NCI-H187 (cell line): ENCODE results near the gene EIF4E2.
"Not testable (repeated sequence)": the region's sequence is repeated elsewhere in the genome, so short reads cannot be mapped to it uniquely, and the experiment has no call there.

ENCODE experiments used
- DNase-seq, 2 experiments: peaks; one replicate each; lab custom pipeline; 2025; lab: John Stamatoyannopoulos, UW

Gene EIF4E2

GRCh38 chr2:232568161-232568560, 17.7 kb downstream of the EIF4E2 start:
- no peak for DNase-seq

- no peak for DNase-seq
These were observed 19.1 kb downstream of the EIF4E2 start for GRCh38 chr2:232569541-232569940.

DNA sequence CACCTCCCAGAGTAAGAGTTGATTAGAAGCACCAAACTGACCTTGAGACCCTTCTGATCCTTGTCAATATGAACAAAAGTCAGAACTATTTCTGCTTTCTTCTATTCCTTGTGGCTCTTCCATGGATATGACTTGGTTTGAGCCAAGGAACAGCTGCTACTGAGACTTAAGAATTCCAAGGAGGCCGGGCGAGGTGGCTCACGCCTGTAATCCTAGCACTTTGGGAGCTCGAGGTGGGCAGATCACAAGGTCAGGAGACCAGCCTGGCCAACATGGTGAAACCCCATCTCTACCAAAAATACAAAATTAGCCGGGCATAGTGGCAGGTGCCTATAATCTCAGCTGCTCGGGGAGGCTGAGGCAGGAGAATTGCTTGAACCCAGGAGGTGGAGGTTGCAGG, 20.0 kb downstream of the EIF4E2 start:
- not testable (repeated sequence) for DNase-seq

DNA sequence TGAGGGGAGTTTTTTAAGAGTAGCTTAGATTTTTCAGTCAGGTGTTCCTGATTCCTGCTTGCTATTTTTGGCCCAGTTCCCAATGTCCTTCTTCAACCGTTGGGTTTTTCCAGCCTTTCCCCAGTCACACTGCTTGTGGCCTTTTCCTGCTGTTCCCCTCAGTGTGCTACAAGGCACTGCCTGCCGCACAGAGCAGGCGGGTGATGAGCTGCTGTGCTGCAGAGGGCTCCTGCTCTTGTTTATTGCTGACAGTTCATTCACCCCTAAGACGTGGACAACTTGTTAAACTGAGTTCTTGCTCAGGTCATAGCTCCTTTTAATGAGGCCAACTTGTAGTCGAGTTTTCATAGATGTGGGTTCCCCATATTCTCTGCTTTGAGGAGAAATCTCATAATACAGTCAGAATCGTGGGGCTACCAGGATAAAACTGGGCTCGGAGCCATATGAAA, 20.6 kb downstream of the EIF4E2 start:
- DNase-seq = no peak

GRCh38 chr2:232573042-232573441, 22.6 kb downstream of the EIF4E2 start:
- no peak for DNase-seq

DNA sequence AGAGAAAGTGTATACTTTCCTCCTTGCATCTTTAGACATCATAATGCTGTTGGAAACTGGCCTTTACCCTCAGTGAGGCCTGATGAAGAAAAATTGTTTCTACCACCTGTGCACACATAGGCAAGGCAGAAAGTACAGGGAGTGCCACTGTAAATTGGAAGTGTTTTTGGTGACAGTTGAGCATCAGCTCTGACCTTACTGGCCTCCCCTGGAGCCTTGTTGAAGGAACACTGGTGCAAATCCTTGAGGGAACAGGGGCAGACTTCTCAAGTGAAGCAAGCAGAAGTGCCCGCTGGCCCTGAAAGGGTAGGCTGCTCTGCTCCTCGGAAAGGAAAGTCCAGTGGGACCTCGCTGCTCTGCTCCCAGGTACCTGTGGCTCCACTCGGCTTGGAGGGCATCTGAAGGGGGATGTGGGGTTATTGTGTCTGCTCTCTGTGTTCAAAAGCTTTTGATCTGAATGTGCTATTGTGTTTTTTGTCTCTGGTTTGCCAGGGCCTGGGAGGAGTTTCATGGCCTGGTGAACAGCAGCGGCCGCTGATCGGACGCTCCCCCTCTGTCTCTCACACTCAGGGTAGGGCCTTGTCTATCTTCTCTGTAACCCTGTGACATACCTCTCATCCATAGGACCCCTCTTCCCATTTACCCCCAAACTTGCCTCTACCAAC, 23.4 kb downstream of the EIF4E2 start:
- no peak for DNase-seq

DNA sequence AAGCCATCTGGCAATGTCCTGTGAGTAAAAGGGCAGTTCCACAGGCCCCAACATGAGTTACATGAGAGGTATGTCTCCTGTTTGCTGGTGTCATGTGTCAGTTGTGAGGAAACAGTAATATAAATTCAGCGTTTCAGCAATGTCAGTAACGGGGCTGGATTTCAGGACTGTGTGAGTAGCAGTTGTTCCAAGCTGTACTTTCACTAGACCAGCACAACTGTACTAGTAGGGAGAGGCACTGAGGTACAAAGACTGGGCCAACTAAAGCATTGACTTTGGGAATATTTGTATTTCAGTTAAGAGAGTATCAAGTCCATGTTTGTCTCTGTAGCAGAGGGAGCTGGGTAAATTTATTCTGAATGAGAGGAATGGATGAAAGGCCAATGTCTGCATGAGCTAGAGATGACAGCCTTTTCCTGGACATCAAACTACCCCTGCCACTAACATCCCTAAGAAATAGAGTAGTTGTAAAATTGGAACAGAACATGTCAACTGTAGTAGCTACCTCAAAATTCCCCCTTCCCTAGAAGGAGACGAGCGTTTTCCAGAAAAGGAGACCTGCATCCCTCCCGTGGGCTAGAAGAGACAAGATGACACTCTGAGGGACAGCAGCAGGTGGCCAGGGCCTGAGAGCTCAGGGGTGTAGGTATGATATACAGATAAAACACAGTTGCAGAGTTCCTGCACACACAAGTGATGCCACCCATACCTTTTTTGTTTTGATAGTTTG, 24.4 kb downstream of the EIF4E2 start:
- DNase-seq = no peak

DNA sequence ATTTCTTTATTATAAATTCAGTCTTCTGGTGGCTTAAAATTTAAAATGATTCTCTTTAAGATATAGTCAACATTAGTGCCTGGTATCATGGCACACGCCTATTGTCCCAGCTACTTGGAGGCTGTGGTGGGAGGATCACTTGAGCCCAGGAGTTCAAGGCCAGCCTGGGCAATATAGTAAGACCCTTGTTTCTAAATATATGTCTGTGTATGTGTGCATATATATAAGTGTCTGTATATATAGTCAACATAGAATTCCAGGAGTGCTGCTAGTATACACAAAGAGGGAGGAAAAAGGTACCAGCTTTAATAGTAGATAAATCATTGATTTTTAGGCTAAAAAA, 24.9 kb downstream of the EIF4E2 start:
- DNase-seq = no peak

DNA sequence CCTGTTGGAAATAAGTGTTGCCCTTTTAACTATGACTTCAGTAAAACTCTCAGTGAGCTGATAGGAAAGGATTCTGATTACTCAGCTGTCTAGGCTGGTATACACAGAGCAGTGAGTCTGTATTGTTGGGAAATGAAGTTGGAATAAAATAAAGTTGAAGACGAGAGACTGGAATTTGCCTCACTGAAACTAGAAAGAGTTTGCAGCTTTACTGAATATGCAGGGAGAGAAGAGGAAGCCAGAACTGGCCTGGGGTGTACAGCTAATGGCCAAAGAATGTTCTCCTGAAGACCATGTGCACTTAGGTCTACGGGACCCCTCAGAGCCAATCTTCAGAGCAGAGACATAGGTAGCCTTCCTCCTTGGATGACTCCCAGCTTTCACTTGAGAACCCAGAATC, 26.5 kb downstream of the EIF4E2 start:
- DNase-seq = no peak

DNA sequence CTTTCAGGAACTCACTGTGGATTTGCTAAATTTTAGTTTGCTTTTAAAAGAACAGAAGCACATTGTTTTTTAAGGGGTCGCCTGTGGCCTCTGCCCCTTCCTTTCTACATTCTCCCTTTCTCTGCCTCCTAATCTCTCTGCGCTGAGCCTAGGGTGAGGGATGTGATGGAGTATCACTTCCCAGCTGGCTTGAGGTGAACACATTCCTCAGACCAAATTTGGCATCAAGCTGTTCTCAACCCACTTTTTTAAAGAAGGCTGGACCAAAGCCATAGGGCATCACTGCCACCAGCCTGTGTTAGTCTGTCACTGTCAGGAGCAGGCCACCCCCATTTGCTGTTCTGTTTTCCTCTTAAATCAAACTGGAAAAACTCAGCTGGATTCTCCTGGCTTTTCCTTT, 27.4 kb downstream of the EIF4E2 start:
- no peak for DNase-seq

DNA sequence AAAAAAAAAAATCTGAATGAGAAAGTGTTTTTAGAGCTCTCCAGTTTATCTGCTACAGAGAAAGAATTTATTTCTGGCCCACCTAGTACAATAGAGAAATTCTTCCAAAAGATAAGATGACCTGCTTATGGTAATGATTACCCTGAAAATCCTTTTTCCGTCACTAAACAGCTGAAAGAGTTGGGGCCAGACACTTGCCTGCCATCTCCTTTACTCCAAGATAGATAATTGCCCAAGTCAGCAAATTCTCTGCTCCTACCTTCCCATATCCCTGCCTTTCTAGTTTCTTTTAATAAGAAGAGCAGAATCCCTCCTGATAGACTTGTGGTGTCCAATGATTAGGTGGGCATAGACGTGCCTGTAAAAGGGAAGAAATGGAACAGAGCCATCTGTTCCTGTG, 28.1 kb downstream of the EIF4E2 start:
- DNase-seq = no peak

DNA sequence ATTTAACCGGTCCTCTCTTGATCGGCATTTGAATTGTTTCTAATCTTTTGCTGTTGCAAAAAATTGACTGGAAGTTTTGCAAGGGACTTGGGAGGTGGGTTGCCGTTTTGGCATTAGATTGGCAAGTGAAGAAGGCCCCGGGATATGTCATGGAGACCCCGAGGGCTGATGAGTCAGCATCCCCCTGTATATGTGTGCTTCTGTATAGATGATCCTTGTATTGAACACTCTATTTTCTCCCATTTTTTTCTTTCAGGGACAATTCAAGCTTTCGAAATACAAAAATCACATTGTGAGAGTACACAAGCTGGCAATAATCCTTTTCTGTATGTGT, 30.1 kb downstream of the EIF4E2 start:
- DNase-seq = no peak

DNA sequence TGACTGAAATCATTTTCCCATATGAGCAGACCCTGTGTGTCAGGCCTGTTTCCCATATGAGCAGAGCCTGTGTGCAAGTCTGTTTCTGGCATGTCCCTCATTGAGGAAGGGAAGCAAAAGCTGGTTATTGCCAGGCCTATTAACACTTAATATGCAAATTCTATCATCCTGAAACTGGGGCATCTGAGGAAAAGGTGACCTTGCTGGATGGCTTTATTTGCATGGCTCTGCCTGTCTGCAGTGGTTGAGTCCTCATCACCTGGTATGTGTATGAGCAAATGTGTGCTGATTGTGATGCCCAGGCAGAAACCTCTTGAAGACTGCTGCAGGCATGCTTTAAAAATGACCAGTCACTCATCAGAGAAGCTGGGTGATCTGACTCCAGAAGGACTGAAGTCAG, 31.2 kb downstream of the EIF4E2 start:
- DNase-seq = no peak

- DNase-seq = no peak
These were observed 33.7 kb downstream of the EIF4E2 start for GRCh38 chr2:232584238-232584637.

DNA sequence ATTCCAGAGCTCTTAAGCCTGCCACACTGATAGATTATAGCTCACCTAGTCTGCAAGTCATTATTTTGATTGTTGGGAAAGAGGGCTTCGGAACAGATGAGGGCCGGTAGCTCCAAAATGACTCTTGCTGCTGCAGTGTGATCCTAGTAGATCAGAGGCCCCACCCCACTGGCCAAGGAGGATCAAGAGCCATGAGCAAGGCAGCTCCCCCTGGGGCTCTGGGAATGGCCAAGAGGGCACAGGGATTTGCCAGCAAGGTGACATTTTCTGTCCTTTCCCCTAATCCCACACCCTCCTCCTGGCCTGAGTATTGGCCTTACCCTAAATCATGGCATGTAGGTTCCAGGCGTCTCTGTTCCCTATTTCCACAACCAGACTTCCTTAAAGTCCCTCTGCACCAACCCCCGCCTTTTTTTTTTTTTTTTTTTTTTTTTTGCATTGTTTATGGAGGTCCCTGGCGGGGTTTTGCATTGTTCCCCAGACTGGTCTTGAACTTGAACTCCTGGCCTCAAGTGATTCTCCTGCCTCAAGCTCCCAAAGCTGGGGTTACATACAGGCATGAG, 36.5 kb downstream of the EIF4E2 start:
- no peak for DNase-seq

- no peak for DNase-seq
These were observed 37.0 kb downstream of the EIF4E2 start for GRCh38 chr2:232587512-232587911.

GRCh38 chr2:232588031-232588430, 37.5 kb downstream of the EIF4E2 start:
- no peak for DNase-seq

- no peak for DNase-seq
These were observed 38.4 kb downstream of the EIF4E2 start for GRCh38 chr2:232588680-232589585.

DNA sequence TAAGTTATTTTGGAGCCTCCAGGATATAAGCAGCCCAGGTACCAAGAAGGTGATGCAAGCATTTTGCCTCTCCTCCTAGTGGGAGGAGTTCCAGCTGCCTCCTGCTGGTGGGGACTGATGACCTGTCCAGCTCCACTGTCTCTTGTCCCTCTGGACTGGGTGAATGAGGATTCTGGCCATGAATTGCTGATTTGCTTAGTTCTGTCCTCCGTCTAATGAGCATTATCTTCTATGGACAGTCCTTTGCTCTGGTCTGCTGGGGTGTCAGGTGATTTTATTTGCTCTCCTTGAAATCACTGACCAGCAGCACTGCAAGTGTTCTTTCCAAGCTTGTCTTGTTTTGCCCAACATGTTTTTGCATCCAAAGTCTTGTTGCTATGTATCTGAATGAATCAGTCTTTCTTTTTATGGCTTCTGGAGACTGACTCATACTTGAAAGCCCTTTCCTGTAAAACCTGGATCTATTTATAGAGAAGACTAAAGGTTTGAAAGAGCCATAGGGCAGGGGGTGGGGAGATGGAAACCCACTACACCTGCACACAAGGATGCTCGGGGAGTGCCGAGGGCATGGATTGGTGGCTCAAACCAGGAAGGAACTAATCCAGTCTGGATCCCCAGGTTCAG, 42.4 kb downstream of the EIF4E2 start:
- DNase-seq = no peak

GRCh38 chr2:232593982-232594381, 43.5 kb downstream of the EIF4E2 start:
- DNase-seq = no peak

DNA sequence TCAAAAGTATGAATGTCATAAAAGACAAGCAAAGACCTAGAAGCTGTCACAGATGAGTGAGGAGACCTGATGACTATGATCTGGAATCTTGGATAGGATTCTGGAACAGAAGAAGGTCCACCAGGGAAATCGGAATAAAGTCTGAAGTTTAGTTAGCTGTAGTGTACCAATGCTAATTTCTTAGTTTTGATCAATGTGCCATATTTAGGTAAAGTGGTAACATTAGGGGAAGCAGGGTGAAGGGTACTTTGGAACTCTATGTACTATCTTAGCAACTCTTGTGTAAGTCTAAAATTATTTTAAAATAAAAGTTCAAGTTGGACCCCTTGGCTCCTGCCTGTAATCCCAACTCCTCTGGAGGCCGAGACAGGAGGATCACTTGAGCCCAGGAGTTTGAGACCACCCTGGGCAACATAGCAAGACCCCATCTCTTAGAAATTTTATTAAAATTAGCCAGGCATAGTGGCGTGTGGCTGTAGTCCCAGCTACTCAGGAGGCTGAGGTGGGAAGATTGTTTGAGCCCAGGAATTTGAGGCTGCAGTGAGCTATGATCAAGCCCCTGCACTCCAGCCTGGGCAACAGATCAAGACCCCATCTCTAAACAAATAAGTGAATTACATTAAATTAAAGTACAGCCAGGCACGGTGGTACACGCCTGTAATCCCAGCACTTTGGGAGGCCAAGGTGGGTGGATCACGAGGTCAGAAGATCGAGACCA, 47.0 kb downstream of the EIF4E2 start:
- DNase-seq = no peak

- no peak for DNase-seq
These were observed 47.8 kb downstream of the EIF4E2 start for GRCh38 chr2:232598293-232598692.
